ENCODE results near the gene JAKMIP1.

Gene JAKMIP1

DNA sequence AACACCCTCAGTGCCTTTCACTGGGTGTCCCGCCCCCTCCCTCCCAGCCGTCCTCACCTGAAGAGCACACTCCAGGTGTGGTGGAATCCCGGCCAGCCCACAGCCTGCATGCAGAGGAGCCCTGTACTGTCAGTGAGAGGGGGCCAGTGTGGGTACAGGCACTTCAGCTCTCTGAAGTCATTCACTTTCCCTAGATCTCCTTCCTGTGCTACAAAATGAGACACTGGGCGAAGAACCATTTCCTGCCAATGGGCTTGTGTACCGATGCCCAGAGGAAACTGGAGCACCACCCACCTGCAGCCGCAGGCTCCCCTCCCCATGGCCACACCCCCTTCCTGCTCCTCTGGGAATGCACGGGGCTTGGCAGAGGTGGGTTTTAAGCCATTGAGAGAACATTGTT lies 108.2 kb downstream of the JAKMIP1 start:
- TF ChIP-seq, protein P1, sequence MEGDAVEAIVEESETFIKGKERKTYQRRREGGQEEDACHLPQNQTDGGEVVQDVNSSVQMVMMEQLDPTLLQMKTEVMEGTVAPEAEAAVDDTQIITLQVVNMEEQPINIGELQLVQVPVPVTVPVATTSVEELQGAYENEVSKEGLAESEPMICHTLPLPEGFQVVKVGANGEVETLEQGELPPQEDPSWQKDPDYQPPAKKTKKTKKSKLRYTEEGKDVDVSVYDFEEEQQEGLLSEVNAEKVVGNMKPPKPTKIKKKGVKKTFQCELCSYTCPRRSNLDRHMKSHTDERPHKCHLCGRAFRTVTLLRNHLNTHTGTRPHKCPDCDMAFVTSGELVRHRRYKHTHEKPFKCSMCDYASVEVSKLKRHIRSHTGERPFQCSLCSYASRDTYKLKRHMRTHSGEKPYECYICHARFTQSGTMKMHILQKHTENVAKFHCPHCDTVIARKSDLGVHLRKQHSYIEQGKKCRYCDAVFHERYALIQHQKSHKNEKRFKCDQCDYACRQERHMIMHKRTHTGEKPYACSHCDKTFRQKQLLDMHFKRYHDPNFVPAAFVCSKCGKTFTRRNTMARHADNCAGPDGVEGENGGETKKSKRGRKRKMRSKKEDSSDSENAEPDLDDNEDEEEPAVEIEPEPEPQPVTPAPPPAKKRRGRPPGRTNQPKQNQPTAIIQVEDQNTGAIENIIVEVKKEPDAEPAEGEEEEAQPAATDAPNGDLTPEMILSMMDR (IDR thresholded peaks at IDR 0.05; ENCODE audit: low read depth, low read length): no peak
- no peak for DNase-seq (ENCODE audit: extremely low read depth, low read depth)

DNA sequence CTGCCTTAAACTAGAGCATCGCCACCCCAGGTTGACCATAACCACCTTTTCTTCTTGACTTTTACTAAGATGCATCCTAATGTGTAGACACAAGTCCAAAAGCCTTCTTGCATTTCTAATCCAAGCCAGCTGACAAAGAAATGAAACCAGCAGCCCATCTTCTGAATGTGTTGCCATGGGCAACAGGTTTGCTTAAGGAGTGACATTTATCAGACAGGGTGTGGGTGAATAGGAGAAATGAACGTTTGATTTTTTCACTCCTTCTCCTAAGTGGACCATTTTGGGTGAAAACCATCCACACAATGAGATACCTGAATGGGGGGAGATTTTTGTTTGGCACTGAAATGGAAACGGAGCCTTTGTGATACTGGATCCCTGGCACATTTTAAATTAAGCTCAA lies 109.4 kb downstream of the JAKMIP1 start:
- no peak for DNase-seq (ENCODE audit: extremely low read depth, low read depth)
- TF ChIP-seq, protein P1 (IDR thresholded peaks at IDR 0.05; ENCODE audit: low read depth, low read length): no peak

DNA sequence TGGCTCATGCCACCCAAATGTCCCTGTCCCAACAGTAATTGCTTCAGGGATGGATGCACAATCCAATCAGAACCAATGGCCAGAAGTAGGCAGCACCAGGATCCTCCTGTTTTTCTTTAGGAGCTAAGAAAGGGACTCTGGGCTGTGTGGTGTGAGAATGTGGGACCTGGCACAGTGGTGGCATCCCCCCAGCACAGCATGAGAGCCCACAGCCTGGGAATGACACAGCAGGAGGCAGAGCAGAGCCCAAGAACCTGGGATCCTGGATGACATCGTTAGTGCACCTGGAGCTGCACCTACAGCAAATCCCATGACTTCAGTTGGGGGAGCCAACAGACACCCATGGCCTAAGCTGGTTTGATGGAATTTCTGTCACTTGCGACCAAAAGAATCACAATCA lies 111.4 kb downstream of the JAKMIP1 start:
- no peak for DNase-seq (ENCODE audit: extremely low read depth, low read depth)

DNA sequence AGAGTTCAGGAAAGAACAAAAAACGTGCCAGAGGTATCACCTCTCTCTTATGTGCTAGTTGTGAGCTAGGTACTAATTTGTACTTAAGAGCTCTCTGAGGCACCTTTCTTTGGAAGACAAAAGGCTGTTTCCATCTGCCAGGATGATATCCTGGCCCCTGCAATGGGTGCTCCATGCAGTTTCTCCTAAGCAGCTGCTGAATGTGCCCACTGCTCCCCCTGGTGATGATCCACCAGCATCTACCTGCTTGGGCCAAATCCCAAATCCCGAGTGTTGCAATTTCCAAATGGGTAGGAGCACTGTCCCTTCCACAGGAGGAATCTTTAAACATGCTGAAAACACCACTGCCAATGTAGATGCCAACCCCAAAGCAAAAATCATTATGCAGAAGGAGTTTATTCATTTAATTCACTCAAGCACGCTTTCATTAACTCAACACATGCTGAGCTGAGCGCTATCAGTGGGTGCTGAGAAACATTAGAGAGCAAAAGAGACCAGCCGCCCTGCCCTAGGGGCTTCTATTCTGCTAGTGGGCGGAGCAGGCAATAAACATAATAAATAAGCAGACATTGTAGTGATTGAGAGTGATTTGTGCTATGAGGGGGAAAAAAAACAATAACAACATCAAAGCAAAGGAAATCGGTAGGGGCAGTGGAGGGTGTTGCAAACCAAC lies 112.5 kb downstream of the JAKMIP1 start:
- DNase-seq (ENCODE audit: extremely low read depth, low read depth): no peak
- TF ChIP-seq, protein P1 (IDR thresholded peaks at IDR 0.05; ENCODE audit: low read depth, low read length): no peak; the same call in 1 of the 2 replicates

More for the DNA sequence above, 111.4 kb downstream of the JAKMIP1 start:
- TF ChIP-seq, protein P1 (IDR thresholded peaks at IDR 0.05; ENCODE audit: low read depth, low read length): no peak

DNA sequence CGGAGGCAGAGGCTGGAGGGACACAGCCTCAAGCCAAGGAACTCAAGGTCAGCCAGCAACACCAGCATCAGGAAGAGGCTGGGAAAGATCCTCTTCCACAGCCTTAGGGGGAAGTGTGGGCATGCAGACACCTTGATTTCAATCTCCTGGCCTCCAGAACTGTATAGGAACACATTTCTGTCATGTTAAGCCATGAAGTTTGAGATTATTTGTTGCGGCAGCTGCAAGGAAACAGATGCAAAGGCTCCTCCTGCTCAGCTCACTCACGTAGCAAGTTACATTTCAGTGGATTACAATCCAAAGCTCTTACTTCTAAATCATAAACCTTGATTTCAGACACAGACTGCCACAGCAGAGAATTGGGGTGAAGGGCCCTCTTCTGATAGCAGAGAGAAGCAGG lies 113.5 kb downstream of the JAKMIP1 start:
- TF ChIP-seq, protein P1 (IDR thresholded peaks at IDR 0.05; ENCODE audit: low read depth, low read length): no peak
- DNase-seq (ENCODE audit: extremely low read depth, low read depth): no peak

DNA sequence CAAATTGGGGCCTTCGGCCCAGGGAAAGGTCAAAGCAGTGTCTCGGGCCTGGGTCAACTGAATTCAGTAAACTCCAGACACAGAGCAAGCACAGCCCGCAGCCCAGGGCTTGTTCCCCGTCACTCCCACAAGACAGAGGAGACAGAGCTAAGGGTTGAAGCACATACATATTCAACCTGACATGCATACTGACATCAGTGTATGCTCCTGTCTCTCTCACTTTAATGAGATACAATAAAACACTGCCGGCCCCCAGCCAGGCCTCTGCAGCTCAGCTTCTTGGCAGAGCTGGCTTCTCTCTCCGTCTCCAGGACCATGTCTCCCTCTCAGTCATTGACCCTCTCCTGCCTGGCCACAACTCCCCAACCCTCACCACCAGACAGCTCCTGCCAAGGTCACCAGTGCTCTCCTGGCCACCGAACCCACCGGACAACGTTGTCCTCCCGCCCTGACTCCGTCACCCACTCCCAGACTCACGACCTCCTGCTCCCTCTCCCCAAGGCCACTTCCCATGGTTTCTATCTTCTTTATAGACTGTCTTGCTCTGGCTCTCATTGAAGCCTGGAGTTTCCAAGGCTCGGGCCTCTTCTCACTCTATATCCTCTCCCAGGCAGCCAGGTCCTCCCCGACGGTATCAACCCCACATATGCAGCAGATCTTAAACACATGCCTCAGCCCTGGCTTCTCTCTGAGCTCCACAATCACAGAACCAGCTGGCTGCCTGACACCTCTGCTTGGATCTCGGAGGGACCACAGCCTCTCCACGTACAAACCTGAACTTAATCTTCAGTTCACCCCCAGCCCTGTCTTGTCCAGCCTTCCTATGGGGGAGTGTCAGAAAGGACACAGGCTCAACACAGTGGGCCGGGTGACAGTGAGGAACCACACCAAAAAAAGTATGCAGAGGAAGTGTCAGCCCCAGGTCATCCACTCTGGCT lies 114.4 kb downstream of the JAKMIP1 start:
- TF ChIP-seq, protein P1 (IDR thresholded peaks at IDR 0.05; ENCODE audit: low read depth, low read length): no peak

More for the DNA sequence above, 114.4 kb downstream of the JAKMIP1 start:
- DNase-seq (ENCODE audit: extremely low read depth, low read depth): no peak
